ENCODE measurements around the gene CEACAM18. TPM values are rescaled to one million over a fixed set of nuclear protein-coding genes. Genes with fewer than 3 reads are reported as not detected.

The CEACAM18 gene
- total and polyA plus RNA-seq, 2 of the 4 experiments (the other 2 are of a cell fraction): not detected

DNA sequence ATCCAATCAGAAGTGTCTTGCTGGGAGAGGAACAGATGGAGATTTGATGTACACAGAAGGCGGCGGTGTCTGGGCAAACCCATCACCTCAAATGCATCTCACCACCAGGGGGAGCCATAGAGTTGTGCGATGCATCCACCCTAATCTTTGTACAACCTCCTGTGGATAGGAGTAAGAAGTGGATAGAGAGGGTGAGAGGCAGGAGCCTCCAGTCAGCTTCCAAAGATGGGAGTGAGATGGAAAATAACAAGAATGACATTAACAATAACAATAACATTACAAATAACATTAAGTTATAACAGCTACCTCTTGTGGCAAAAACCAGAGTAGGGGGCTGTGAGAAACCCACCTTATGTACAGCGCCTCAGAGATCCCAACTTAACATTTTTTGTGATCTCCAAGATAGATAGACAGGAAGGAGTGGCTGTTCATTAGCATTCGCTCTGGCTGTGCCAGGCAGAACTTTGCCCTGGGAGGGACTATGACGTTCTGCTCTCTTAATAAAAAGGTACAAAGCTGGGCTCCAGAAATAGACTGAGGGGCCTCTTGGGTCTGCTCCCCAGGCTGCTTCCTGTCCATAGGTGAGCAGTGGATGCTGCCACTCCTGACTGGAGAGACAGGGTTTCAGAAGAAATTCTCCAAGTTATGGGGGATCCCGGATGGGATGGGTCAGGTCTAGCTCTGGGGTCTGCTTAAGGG, 5.2 kb upstream of the CEACAM18 start:
- 20% methylated on average over 1 of the region's 7 CpGs; no CpG with 5 or more reads in 1 of the 2 experiments for WGBS, 2 experiments (ENCODE audit: extremely low coverage in 2 of 2, insufficient read length in 1 of 2)
- H2AFZ ChIP-seq (replicated peaks; ENCODE audit: low read length, poor library complexity): no peak overlapping the region
- H3K9me1 ChIP-seq (ENCODE audit: insufficient read depth, low read length): no peaks in the 10 kb centered on the region
- no peak overlapping the region for H3K14ac ChIP-seq (replicated peaks; ENCODE audit: low read depth, low read length)
- H3K56ac ChIP-seq (ENCODE audit: extremely low read depth, insufficient read depth, low read length): no peak overlapping the region
- H3K4me3 ChIP-seq (ENCODE audit: insufficient read depth, low read depth, low read length): no peak overlapping the region
- no peaks in the 10 kb centered on the region for H3K36me3 ChIP-seq (ENCODE audit: control insufficient read depth, insufficient read depth, low read length)
- no peaks in the 10 kb centered on the region for H3K79me1 ChIP-seq (ENCODE audit: low read depth in 1 of 2, low read length in 2 of 2)
- no peak overlapping the region for H2BK20ac ChIP-seq (ENCODE audit: low read depth, low read length)
- no peak overlapping the region for H4K5ac ChIP-seq (ENCODE audit: low read depth, low read length)
- H3K23ac ChIP-seq (ENCODE audit: low read depth, low read length): no peak overlapping the region
- peak; percentile 88 for ATAC-seq (ENCODE audit: low read depth)
- dilution Hi-C loops (cut with HindIII; ENCODE audit: low sequenced_read_pairs, unreplicated experiment) (no loop called here), in situ Hi-C loops (cut with MboI; ENCODE audit: low sequenced_read_pairs) (loop anchor here (5.0 kb wide), 1 partner anchor 184 kb away; no protein-coding TSS in a partner anchor), intact Hi-C loops (cut with micrococcal nuclease) (loop anchor here (1.0 kb wide), 4 partner anchors 135 to 304 kb away; no protein-coding TSS in a partner anchor)
- no peak overlapping the region for H4K8ac ChIP-seq (ENCODE audit: low read depth in 2 of 2, low read length in 2 of 2)
- no peak overlapping the region for H3K4me2 ChIP-seq (ENCODE audit: low read depth, low read length)
- no peaks in the 10 kb centered on the region for H3K27me3 ChIP-seq (ENCODE audit: control insufficient read depth, insufficient read depth, low read length)
- no peaks in the 10 kb centered on the region for H4K20me1 ChIP-seq (ENCODE audit: insufficient read depth, low read length)
- DNase-seq: peak; percentile 59
- H3K9me3 ChIP-seq (ENCODE audit: control insufficient read depth, insufficient read depth, low read length): no peaks in the 10 kb centered on the region
- H2BK120ac ChIP-seq (ENCODE audit: low read depth, low read length): no peak overlapping the region
- H2BK5ac ChIP-seq (ENCODE audit: low read depth, low read length, poor library complexity, severe bottlenecking): no peak overlapping the region
- no peak overlapping the region for H3K18ac ChIP-seq (ENCODE audit: low read depth, low read length)
- TF ChIP-seq NFE2L2 (IDR thresholded peaks at IDR 0.05; ENCODE audit: low read depth, low read length) (no peak), MAZ (IDR thresholded peaks at IDR 0.05; ENCODE audit: borderline replicate concordance, low read depth, low read length) (no peak), SMC3 (IDR thresholded peaks at IDR 0.05; ENCODE audit: low read depth, low read length) (peak; percentile 81), MAFK (IDR thresholded peaks at IDR 0.05; ENCODE audit: low read depth, low read length) (no peak), FOS (IDR thresholded peaks at IDR 0.05; ENCODE audit: low read depth, low read length) (no peak), MXI1 (IDR thresholded peaks at IDR 0.05; ENCODE audit: borderline replicate concordance, low read depth, low read length) (no peak), BHLHE40 (IDR thresholded peaks at IDR 0.05; ENCODE audit: low read depth, low read length) (no peak), RAD21 (IDR thresholded peaks at IDR 0.05; ENCODE audit: low read length) (peak; percentile 75), RFX5 (IDR thresholded peaks at IDR 0.05; ENCODE audit: low read depth, low read length) (no peak), RCOR1 (IDR thresholded peaks at IDR 0.05; ENCODE audit: insufficient replicate concordance, low read length) (no peak), CHD1 (IDR thresholded peaks at IDR 0.05; ENCODE audit: low read depth, low read length) (no peak)
- TF ChIP-seq, protein P1, sequence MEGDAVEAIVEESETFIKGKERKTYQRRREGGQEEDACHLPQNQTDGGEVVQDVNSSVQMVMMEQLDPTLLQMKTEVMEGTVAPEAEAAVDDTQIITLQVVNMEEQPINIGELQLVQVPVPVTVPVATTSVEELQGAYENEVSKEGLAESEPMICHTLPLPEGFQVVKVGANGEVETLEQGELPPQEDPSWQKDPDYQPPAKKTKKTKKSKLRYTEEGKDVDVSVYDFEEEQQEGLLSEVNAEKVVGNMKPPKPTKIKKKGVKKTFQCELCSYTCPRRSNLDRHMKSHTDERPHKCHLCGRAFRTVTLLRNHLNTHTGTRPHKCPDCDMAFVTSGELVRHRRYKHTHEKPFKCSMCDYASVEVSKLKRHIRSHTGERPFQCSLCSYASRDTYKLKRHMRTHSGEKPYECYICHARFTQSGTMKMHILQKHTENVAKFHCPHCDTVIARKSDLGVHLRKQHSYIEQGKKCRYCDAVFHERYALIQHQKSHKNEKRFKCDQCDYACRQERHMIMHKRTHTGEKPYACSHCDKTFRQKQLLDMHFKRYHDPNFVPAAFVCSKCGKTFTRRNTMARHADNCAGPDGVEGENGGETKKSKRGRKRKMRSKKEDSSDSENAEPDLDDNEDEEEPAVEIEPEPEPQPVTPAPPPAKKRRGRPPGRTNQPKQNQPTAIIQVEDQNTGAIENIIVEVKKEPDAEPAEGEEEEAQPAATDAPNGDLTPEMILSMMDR (conservative IDR thresholded peaks at IDR 0.05; ENCODE audit: low read depth, low read length): peak; percentile 69
- TF ChIP-seq, protein P2, sequence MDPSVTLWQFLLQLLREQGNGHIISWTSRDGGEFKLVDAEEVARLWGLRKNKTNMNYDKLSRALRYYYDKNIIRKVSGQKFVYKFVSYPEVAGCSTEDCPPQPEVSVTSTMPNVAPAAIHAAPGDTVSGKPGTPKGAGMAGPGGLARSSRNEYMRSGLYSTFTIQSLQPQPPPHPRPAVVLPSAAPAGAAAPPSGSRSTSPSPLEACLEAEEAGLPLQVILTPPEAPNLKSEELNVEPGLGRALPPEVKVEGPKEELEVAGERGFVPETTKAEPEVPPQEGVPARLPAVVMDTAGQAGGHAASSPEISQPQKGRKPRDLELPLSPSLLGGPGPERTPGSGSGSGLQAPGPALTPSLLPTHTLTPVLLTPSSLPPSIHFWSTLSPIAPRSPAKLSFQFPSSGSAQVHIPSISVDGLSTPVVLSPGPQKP (IDR thresholded peaks at IDR 0.05; ENCODE audit: borderline replicate concordance, low read depth, low read length): no peak
- CTCF ChIA-PET: interaction anchor here (0.6 to 3.4 kb wide), 5 partner anchors 9 to 305 kb away, joined by 3 to 27 read pairs (median 5); no protein-coding TSS in a partner anchor
- H4K91ac ChIP-seq (ENCODE audit: insufficient read depth, low read depth, low read length): no peak overlapping the region
- POLR2A ChIA-PET (ENCODE audit: unreplicated experiment): no interaction called here
- H3K4me1 ChIP-seq (ENCODE audit: control insufficient read depth, insufficient read depth, low read length): no peaks in the 10 kb centered on the region
- no peak overlapping the region for H2AK5ac ChIP-seq (ENCODE audit: low read depth, low read length)
- H3K27ac ChIP-seq (ENCODE audit: insufficient read depth, low read length): no peak overlapping the region
- H2BK15ac ChIP-seq (ENCODE audit: low read depth, low read length): no peak overlapping the region
- no peak overlapping the region for H3K4ac ChIP-seq (ENCODE audit: low read depth, low read length)
- H2AK9ac ChIP-seq (replicated peaks; ENCODE audit: low read depth, low read length, poor library complexity): no peak overlapping the region
- no TSS peak for BruUV-seq (replicated peaks)
- no peak overlapping the region for H3K9ac ChIP-seq (ENCODE audit: low read depth, low read length)

Data from IMR-90 (cell line).